Measurements from ENCODE around the gene JARID2.
A peak's percentile ranks its signal among the peaks of the same experiment; 100 is the strongest.

Gene JARID2

DNA sequence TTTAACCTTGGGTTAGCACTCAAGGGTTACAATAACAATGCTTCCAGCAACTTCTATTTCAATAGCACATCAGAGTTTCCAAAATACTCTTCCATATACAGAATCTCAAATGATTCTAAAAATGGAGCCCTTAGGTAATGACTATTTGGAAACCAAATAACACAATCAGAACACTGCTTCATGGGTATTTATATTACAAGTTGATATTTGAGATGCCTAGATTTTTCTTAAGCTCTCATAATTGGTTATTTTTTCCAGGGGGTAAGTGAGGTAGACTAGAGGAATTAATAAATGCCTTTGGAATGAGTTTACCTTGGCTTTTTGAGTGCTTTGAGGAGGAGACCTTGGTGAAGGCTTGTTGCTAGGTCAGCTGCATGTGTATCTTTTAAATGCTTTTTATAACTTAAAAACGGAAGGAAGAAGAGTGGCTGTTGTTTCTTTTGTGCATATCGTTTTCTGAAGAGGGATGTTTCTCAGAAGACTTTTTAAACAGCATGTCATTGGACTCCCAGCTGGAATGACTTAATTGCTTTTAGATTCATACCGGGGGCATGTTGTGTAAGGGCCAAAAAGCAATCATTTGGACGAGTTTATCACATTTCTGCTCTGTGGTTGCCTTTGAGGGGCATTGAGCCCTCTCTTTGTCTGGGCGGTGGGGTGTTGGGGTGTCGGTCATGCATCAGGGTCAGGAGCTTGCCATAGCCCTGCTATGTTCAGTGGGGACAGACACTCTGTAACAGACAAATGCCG lies 230.9 kb downstream of the JARID2 start:
- Histone ChIP-seq H4K91ac (ENCODE audit: low read length) (no peak overlapping the region), H3K4me1 (ENCODE audit: control insufficient read depth, insufficient read depth, low read depth, low read length) (peaks cover 3% of the 10 kb centered on the region), H3K4ac (ENCODE audit: low read depth in 1 of 2, low read length in 2 of 2) (no peak overlapping the region), H3K27me3 (ENCODE audit: control insufficient read depth in 1 of 2, insufficient read depth in 1 of 2, low read length in 2 of 2) (no peaks in the 10 kb centered on the region), H4K8ac (ENCODE audit: low read length) (no peak overlapping the region), H3K18ac (ENCODE audit: low read depth in 1 of 2, low read length in 2 of 2) (no peak overlapping the region), H3K4me2 (ENCODE audit: low read length, poor library complexity, severe bottlenecking) (no peak overlapping the region), H2BK15ac (ENCODE audit: low read depth, poor library complexity, severe bottlenecking) (no peak overlapping the region), H3K27ac (ENCODE audit: low read length, poor library complexity, severe bottlenecking) (no peak overlapping the region), H2BK5ac (ENCODE audit: low read depth, low read length, poor library complexity, severe bottlenecking) (no peak overlapping the region), H3K4me3 (ENCODE audit: insufficient read depth in 1 of 2, low read depth in 1 of 2, low read length in 2 of 2) (no peak overlapping the region), H2AK5ac (ENCODE audit: low read length, severe bottlenecking) (no peak overlapping the region), H2BK120ac (ENCODE audit: low read depth, low read length) (no peak overlapping the region), H3K79me1 (replicated peaks; ENCODE audit: low read length, poor library complexity, severe bottlenecking) (peaks cover 31% of the 10 kb centered on the region), H2BK12ac (ENCODE audit: low read length in 2 of 2) (peak overlapping the region in 1 of 2 experiments; percentile 54), H3K9ac (ENCODE audit: low read length) (no peak overlapping the region), H3K36me3 (ENCODE audit: control insufficient read depth in 1 of 2, insufficient read depth in 2 of 2, low read depth in 1 of 2, low read length in 2 of 2) (peaks cover 4 to 26% of the 10 kb centered on the region in 2 experiments), H3K14ac (ENCODE audit: low read length in 2 of 2) (no peak overlapping the region), H3K23ac (ENCODE audit: low read length in 2 of 2) (no peak overlapping the region), H2AFZ (ENCODE audit: low read depth, low read length) (no peak overlapping the region), H3K9me3 (ENCODE audit: control insufficient read depth, low read length) (no peaks in the 10 kb centered on the region)
- 90% methylated on average over 6 of the region's 7 CpGs for WGBS
- peak; percentile 38 for DNase-seq

DNA sequence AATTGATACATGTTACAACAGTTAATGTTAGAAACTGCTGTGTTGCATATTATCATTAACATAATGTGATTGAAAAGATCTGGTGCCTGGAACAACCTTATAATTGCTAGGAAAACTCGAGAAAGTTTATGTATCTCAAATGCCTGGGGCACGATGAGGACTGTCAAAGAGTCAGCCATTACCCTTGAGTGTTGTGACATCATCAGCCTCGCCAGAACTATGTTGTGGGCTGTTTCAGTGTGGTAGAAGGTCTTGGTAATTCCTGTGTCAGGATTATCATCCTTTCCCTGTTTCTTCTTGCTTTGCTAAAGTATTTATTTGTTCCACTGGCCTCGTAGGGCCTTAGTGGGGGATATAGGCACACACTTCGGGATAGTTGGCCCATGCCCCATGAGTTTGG lies 231.9 kb downstream of the JARID2 start:
- Histone ChIP-seq H2BK12ac (ENCODE audit: low read length in 2 of 2) (no peak overlapping the region), H3K9ac (ENCODE audit: low read length) (no peak overlapping the region), H3K4me3 (ENCODE audit: insufficient read depth in 1 of 2, low read depth in 1 of 2, low read length in 2 of 2) (no peak overlapping the region), H3K9me3 (ENCODE audit: control insufficient read depth, low read length) (peaks cover 2% of the 10 kb centered on the region), H3K4me1 (ENCODE audit: control insufficient read depth, insufficient read depth, low read depth, low read length) (peaks cover 3% of the 10 kb centered on the region), H3K27ac (ENCODE audit: low read length, poor library complexity, severe bottlenecking) (no peak overlapping the region), H3K18ac (ENCODE audit: low read depth in 1 of 2, low read length in 2 of 2) (no peak overlapping the region), H3K4me2 (ENCODE audit: low read length, poor library complexity, severe bottlenecking) (no peak overlapping the region), H3K36me3 (ENCODE audit: control insufficient read depth in 1 of 2, insufficient read depth in 2 of 2, low read depth in 1 of 2, low read length in 2 of 2) (peaks cover 4 to 18% of the 10 kb centered on the region in 2 experiments), H2BK120ac (ENCODE audit: low read depth, low read length) (no peak overlapping the region), H2BK5ac (ENCODE audit: low read depth, low read length, poor library complexity, severe bottlenecking) (no peak overlapping the region), H4K91ac (ENCODE audit: low read length) (no peak overlapping the region), H3K14ac (ENCODE audit: low read length in 2 of 2) (no peak overlapping the region), H3K27me3 (ENCODE audit: control insufficient read depth in 1 of 2, insufficient read depth in 1 of 2, low read length in 2 of 2) (no peaks in the 10 kb centered on the region), H2AFZ (ENCODE audit: low read depth, low read length) (no peak overlapping the region), H3K23ac (ENCODE audit: low read length in 2 of 2) (no peak overlapping the region), H2AK5ac (ENCODE audit: low read length, severe bottlenecking) (no peak overlapping the region), H4K8ac (ENCODE audit: low read length) (no peak overlapping the region), H3K4ac (ENCODE audit: low read depth in 1 of 2, low read length in 2 of 2) (no peak overlapping the region), H3K79me1 (replicated peaks; ENCODE audit: low read length, poor library complexity, severe bottlenecking) (peaks cover 28% of the 10 kb centered on the region), H2BK15ac (ENCODE audit: low read depth, poor library complexity, severe bottlenecking) (no peak overlapping the region)
- 71% methylated on average over 5 of the region's 5 CpGs for WGBS
- DNase-seq = peak; percentile 29

DNA sequence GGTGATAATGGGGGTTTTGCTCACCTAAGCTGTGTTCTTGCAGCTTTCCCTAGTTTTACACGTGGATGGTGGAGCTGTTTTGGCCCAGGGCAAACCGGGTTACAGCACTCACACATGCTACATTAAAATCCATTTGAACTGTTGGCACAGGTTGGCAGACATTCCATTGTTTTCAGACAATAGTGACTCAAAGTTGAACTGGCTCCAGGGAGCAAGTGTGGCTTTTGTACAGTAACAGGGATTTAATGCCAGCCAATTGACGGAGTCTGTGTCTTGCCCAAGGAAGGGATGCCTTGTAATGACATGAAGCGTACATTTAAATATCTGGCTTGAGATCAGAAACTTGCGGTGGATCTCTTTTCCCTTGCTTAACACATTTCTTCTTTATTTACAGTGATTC lies 233.9 kb downstream of the JARID2 start:
- H3K4me1 ChIP-seq (ENCODE audit: control insufficient read depth, insufficient read depth, low read depth, low read length) = peaks cover 3% of the 10 kb centered on the region
- H2AFZ ChIP-seq (ENCODE audit: low read depth, low read length) = no peak overlapping the region
- H2BK15ac ChIP-seq (ENCODE audit: low read depth, poor library complexity, severe bottlenecking) = no peak overlapping the region
- no peak overlapping the region for H3K18ac ChIP-seq (ENCODE audit: low read depth in 1 of 2, low read length in 2 of 2)
- H4K91ac ChIP-seq (ENCODE audit: low read length) = no peak overlapping the region
- no peak overlapping the region for H3K4me2 ChIP-seq (ENCODE audit: low read length, poor library complexity, severe bottlenecking)
- no peaks in the 10 kb centered on the region for H3K27me3 ChIP-seq (ENCODE audit: control insufficient read depth in 1 of 2, insufficient read depth in 1 of 2, low read length in 2 of 2)
- no peak for DNase-seq
- H2BK12ac ChIP-seq (ENCODE audit: low read length in 2 of 2) = no peak overlapping the region
- no peak overlapping the region for H2BK5ac ChIP-seq (ENCODE audit: low read depth, low read length, poor library complexity, severe bottlenecking)
- H3K9ac ChIP-seq (ENCODE audit: low read length) = no peak overlapping the region
- no peak overlapping the region for H4K8ac ChIP-seq (ENCODE audit: low read length)
- H3K79me1 ChIP-seq (replicated peaks; ENCODE audit: low read length, poor library complexity, severe bottlenecking) = peaks cover 22% of the 10 kb centered on the region
- no peak overlapping the region for H2AK5ac ChIP-seq (ENCODE audit: low read length, severe bottlenecking)
- H3K4me3 ChIP-seq (ENCODE audit: insufficient read depth in 1 of 2, low read depth in 1 of 2, low read length in 2 of 2) = no peak overlapping the region
- peaks cover 6% of the 10 kb centered on the region for H3K9me3 ChIP-seq (ENCODE audit: control insufficient read depth, low read length)
- H2BK120ac ChIP-seq (ENCODE audit: low read depth, low read length) = no peak overlapping the region
- H3K23ac ChIP-seq (ENCODE audit: low read length in 2 of 2) = no peak overlapping the region
- H3K4ac ChIP-seq (ENCODE audit: low read depth in 1 of 2, low read length in 2 of 2) = no peak overlapping the region
- WGBS = 80% methylated on average over 3 of the region's 5 CpGs
- no peak overlapping the region for H3K27ac ChIP-seq (ENCODE audit: low read length, poor library complexity, severe bottlenecking)
- H3K14ac ChIP-seq (ENCODE audit: low read length in 2 of 2) = no peak overlapping the region
- peaks cover 4 to 18% of the 10 kb centered on the region in 2 experiments for H3K36me3 ChIP-seq (ENCODE audit: control insufficient read depth in 1 of 2, insufficient read depth in 2 of 2, low read depth in 1 of 2, low read length in 2 of 2)

GRCh38 chr6:15480525-15480924 lies 234.7 kb downstream of the JARID2 start:
- Histone ChIP-seq H2BK15ac (ENCODE audit: low read depth, poor library complexity, severe bottlenecking) (no peak overlapping the region), H2BK5ac (ENCODE audit: low read depth, low read length, poor library complexity, severe bottlenecking) (no peak overlapping the region), H3K9ac (ENCODE audit: low read length) (no peak overlapping the region), H2AFZ (ENCODE audit: low read depth, low read length) (no peak overlapping the region), H2BK12ac (ENCODE audit: low read length in 2 of 2) (no peak overlapping the region), H3K14ac (ENCODE audit: low read length in 2 of 2) (no peak overlapping the region), H3K4me3 (ENCODE audit: insufficient read depth in 1 of 2, low read depth in 1 of 2, low read length in 2 of 2) (no peak overlapping the region), H3K27me3 (ENCODE audit: control insufficient read depth in 1 of 2, insufficient read depth in 1 of 2, low read length in 2 of 2) (no peaks in the 10 kb centered on the region), H3K4me2 (ENCODE audit: low read length, poor library complexity, severe bottlenecking) (no peak overlapping the region), H2BK120ac (ENCODE audit: low read depth, low read length) (no peak overlapping the region), H3K18ac (ENCODE audit: low read depth in 1 of 2, low read length in 2 of 2) (no peak overlapping the region), H3K27ac (ENCODE audit: low read length, poor library complexity, severe bottlenecking) (no peak overlapping the region), H3K9me3 (ENCODE audit: control insufficient read depth, low read length) (peaks cover 6% of the 10 kb centered on the region), H3K36me3 (ENCODE audit: control insufficient read depth in 1 of 2, insufficient read depth in 2 of 2, low read depth in 1 of 2, low read length in 2 of 2) (peaks cover 0 to 11% of the 10 kb centered on the region in 2 experiments), H3K4me1 (ENCODE audit: control insufficient read depth, insufficient read depth, low read depth, low read length) (peaks cover 3% of the 10 kb centered on the region), H2AK5ac (ENCODE audit: low read length, severe bottlenecking) (no peak overlapping the region), H4K91ac (ENCODE audit: low read length) (no peak overlapping the region), H4K8ac (ENCODE audit: low read length) (no peak overlapping the region), H3K79me1 (replicated peaks; ENCODE audit: low read length, poor library complexity, severe bottlenecking) (peaks cover 19% of the 10 kb centered on the region), H3K23ac (ENCODE audit: low read length in 2 of 2) (no peak overlapping the region), H3K4ac (ENCODE audit: low read depth in 1 of 2, low read length in 2 of 2) (no peak overlapping the region)
- WGBS = 94% methylated on average over 6 of the region's 7 CpGs
- no peak for DNase-seq

Measured in mesenchymal stem cell (in vitro differentiated cells and primary cell).